GM21825 (cell line): ENCODE data around the gene ERAP2.
"Not testable (repeated sequence)": the region's sequence is repeated elsewhere in the genome, so short reads cannot be mapped to it uniquely, and the experiment has no call there.

ENCODE experiments used
- ATAC-seq: cut with Tn5 transposase; IDR thresholded peaks from one replicate; pipeline ENCODE4 v1.9.1; 2021; ENCODE audit warnings: mild to moderate bottlenecking, moderate library complexity; ENCODE audit not compliant: unreplicated experiment

Gene ERAP2, protein sequence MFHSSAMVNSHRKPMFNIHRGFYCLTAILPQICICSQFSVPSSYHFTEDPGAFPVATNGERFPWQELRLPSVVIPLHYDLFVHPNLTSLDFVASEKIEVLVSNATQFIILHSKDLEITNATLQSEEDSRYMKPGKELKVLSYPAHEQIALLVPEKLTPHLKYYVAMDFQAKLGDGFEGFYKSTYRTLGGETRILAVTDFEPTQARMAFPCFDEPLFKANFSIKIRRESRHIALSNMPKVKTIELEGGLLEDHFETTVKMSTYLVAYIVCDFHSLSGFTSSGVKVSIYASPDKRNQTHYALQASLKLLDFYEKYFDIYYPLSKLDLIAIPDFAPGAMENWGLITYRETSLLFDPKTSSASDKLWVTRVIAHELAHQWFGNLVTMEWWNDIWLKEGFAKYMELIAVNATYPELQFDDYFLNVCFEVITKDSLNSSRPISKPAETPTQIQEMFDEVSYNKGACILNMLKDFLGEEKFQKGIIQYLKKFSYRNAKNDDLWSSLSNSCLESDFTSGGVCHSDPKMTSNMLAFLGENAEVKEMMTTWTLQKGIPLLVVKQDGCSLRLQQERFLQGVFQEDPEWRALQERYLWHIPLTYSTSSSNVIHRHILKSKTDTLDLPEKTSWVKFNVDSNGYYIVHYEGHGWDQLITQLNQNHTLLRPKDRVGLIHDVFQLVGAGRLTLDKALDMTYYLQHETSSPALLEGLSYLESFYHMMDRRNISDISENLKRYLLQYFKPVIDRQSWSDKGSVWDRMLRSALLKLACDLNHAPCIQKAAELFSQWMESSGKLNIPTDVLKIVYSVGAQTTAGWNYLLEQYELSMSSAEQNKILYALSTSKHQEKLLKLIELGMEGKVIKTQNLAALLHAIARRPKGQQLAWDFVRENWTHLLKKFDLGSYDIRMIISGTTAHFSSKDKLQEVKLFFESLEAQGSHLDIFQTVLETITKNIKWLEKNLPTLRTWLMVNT

DNA sequence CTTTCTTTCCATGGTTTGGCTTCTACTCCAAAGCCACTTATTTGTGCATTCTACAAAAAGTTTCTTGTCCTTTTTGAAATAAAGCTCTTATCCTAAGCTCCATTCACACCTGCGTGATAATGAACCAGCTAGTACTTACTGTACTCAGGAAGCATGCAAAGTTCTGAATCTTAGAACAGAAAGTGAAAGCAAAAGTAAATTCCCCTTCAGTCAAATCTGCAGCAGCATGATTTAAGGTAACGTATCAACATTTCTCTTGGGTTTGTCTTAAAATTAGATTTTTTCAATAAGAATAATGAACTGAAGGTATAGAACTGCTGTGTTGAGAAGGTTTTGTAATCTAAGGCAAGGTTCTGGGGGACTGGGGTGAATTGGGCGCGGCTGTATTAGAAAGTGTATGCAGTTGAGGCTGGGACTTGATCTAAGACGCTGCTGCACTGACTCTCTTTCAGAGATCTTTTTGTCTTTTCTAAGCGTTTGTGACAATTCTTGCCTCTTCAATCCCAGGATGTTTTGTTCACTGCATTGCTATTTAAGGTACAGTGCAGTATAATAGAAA is at the start of gene ERAP2:
TSS of gene ERAP2 (plus strand) at position 209 of the 559 bp plus-strand sequence. CDS start 3,186 bp downstream, outside the sequence.
- ATAC-seq: peak; percentile 50

DNA sequence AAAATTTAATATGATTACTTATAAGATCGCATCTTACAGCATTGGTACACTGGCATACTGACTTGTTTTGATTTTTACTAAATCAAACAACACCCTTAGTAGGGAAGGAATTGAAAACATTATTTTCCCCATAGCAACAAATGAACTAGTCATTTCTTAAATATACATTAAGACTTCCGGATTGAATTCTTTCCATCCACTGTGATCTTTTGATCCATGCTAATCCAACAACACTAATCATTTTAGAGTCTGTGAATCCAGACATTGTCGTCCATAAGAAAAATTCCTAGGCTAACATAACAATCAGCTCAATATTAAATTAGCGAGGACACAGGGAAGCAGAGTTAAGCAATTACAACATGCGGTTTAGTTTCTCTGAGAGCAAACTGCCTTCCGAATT is 47.0 kb upstream of the ERAP2 start:
- ATAC-seq: no peak

DNA sequence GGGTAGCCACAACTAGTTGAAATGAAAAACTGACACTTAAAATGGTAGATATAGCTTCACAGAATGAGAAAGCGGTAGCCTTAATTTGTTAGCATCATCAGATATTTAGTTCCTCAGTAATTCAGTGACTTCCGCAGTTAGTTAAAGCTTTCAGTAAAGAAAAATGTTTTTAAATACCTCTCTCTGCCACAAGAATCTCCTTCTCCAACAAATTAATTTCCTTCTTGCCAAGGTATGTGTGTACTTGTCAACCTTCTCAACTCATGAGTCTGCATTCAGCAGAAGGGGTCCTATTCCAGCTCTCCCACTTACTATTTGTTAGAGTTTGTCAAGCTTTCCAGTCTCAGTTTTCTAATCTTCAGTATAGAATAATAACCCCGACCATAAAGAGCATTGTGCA is 42.3 kb upstream of the ERAP2 start:
- no peak for ATAC-seq

DNA sequence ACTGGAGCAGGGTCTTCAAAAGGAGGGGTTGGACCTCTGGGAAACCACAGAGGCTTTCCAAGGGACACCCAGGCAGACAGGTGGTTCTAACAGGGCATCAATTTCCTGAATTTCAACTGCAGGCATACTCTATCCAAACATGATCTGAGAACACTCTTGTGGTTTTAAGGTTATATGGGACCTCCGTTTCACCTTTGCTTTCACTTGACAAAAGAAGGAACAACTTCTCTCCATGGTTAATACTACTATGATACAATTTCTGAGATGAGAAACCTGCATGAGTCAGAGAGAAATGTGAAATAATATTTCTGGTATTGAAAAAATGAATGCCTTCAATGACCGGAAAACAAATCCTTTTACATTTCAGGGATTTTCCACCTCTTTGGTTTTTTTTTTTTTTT is 40.5 kb upstream of the ERAP2 start:
- ATAC-seq: no peak

DNA sequence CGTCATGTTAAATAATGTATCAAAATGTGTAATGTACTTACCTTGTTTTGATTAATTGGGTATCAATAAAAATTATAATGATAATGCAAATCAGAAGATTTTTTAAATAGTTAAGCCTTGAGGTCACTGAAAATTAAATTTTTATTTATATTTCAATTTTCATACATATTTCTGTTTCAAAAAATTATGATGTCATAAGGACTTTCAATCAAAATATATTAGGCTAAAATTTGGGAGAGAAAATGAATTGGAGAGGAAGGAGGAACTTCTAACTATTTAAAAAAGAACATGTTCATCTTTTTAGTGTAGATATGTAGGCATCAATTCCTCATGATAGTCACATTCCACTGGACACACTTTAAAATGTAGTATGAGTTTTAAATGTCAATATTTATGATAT is 39.5 kb upstream of the ERAP2 start:
- no peak for ATAC-seq

DNA sequence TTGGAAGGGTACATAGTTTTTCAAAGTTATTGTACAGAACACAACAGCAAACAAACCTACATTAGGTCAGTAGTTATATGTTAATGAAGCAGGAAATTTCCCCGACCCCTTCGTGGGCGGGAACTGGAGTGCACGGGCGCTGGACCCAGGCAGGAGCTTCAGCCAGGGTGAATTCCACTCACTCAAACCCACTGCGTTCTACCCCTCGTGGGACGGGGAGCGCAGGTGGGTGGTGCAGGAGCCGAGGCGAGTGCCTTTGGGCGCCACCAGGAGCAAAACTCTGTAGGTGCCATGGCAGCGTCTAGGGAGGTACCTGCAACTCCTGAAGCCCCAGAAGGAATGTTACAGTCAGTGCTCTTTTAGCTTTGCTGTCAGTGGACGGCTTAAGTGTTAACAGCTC is 39.0 kb upstream of the ERAP2 start:
- no peak for ATAC-seq

DNA sequence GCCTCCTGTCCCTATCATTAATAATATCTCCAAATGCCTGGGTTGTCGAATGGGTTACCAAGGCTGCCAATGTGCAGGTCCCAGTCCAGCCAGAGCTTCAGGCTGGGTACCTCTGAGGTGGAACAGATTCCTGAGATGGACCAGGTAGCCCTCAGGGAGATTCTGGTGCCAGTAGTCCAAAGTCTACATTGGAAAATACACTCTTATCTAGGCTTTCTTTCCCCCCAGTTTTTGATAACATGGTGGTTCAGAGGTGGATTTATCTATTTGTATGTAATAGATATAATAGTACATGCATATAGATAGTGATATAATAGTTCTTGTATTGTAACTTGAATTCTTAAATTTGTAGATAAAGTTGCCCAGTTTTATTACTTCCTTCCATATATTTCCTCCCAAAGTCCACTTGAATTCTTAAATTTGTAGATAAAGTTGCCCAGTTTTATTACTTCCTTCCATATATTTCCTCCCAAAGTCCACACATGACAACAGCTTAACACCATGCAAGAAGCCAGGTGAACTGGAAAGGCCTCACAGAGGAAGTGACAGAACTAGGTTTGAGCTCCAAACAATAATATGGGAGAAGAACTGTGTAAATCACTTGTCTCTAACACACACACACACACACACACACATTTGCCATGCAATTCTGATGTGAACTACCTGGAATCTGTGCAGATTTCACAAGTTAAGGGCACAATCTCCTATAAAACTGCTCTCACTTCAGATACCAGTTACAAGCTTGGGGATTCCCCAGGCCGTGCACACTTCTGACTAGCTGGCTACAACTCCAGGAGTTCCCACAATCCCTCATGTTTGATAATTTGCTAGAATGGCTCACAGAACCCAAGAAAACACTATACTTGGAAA is 37.9 kb upstream of the ERAP2 start:
- no peak for ATAC-seq

DNA sequence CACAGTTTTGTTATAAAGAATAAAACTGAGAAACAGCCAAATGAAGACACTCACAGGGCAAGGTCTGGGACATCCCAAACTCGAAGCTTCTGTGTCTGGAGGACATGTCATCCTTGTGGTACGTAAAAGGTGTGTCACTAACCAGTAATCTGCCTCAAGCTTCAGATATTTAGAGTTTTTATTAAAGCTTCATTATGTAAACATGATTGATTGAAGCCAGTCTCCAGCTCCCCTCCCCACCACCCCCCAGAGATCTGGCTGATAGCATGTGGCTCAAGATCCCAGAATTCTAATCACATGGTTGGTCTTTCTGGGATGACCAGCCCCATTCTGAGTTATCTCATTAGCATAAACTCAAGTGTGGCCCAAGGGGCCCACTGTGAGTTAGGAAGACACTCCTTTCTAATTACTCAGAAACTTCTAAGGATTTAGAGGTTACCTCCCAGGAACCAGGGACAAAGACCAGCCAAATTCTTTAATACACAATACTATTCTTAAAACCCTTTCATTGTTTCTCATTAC is 37.2 kb upstream of the ERAP2 start:
- no peak for ATAC-seq

DNA sequence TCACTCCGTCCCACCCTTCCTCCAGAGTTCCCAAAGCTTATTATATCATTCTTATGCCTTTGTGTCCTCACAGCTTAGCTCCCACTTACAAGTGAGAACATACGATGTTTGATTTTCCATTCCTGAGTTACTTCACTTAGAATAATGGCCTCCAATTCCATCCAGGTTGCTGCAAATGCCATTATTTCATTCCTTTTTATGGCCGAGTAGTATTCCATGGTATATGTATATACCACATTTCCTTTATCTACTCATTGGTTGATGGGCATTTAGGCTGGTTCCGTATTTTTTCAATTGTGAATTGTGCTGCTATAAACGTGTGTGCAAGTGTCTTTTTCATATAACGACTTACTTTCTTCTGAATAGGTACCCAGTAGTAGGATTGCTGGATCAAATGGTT is 34.4 kb upstream of the ERAP2 start:
- not testable (repeated sequence) for ATAC-seq

DNA sequence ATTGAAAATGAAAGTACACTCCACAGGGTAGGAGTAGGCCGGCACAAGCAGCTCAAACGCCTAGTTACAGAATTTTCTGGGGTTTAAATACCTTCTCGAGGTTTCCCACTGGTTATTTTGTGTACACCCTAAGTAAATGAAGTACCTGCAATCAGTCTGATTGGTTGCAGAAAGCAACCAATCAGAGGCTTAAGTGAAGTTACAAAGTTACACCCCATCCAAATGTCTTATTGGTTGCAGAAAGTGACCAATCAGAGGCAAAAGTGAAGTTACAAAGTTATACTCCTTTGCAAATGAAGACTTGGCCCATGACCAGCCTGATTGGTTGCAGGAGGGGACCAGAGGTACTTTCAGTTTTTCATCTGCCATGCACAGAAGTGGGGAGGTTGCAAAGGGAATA is 33.2 kb upstream of the ERAP2 start:
- no peak for ATAC-seq

DNA sequence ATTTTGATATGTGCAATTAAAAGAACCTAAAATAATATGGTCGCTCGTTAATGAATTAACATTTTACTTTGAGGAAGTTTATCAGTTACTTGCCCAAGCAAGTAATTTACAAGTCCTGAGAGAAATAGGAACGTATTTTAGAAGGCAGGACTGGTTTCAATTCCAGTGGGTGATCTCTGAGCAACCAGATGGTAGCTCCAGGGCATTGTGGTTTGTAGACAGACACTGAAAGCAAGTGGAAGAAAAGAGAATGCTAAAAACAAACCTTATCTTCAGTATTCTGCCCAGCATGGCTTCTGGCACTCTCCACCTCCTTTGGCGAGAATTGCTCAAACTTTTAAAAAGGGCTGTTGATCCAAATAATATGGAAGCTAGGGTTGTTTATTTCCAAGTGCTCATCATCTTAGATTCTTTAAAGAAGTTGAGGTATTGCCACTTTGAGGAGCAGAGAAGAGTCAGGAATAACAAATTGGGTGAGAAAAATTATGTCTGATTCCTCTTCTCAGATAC is 31.8 kb upstream of the ERAP2 start:
- ATAC-seq: no peak

DNA sequence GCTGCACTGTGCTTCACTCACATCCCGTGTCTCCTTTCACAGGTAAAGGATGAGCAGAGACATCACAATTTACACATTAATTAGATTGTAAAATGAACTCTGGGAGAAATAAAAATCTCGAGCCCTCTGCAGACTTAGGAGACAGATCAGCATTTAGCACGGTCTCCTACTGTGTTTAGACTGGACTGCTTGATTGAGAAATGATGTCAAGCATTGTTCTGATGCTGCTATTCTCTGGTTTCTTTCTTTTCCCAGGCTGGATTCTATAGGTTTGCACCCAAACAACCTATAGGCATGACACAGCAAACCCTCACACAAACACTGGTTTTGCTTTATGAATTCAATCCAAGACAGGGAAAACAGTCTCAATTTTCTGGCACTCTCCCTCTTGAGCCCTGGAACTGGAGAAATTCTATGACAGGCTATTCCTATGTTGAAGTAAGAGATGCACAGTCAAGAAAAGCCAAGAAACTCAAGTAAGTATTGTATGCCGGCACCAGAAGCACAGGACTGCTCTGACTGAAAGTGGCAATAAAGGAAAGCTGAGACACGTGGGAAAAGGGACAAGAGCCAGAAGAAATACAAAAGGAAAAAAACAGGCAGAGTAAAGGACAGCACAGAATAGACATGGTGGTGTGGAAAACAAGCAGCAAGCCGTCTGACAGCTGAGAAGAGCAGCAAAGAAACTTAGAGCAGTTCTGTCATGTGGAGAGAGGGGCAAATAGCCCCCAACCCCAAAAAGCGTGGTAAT is 24.8 kb upstream of the ERAP2 start:
- ATAC-seq: no peak

DNA sequence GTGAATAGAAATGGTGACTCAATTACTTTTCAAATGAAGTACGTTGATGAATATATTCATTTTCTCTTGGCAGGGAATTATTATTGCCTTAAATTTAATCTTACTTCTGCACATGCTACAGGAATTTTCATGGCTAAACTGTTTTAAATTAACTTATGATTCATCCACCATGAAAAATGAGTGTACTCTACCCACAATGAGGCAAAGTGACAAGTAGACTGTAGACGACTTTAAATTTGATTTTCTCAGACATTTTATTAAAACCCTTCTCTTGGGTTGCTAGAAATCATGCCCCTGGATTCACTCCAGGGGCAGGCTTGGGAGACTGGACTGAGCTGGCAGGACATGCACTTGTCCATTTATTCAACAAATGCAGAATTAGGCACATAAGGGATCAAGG is 23.5 kb upstream of the ERAP2 start:
- no peak for ATAC-seq

DNA sequence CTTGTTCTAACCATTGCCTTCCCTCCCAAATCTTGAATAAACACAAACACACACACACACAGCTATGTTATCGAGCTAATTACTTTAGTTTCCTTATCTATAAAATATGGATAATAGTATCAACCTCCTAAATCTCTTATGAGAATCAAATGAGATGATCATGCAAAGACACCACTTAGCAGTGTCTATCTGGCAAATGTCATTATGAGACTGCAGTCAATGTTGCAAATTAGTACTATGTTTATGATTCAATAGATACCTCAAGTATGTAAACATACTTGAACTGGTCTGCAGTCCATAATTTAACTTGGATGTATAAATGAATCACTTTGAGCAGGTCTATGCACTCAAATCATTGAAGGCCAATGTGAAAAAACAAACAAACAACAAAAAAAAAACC is 22.2 kb upstream of the ERAP2 start:
- no peak for ATAC-seq

DNA sequence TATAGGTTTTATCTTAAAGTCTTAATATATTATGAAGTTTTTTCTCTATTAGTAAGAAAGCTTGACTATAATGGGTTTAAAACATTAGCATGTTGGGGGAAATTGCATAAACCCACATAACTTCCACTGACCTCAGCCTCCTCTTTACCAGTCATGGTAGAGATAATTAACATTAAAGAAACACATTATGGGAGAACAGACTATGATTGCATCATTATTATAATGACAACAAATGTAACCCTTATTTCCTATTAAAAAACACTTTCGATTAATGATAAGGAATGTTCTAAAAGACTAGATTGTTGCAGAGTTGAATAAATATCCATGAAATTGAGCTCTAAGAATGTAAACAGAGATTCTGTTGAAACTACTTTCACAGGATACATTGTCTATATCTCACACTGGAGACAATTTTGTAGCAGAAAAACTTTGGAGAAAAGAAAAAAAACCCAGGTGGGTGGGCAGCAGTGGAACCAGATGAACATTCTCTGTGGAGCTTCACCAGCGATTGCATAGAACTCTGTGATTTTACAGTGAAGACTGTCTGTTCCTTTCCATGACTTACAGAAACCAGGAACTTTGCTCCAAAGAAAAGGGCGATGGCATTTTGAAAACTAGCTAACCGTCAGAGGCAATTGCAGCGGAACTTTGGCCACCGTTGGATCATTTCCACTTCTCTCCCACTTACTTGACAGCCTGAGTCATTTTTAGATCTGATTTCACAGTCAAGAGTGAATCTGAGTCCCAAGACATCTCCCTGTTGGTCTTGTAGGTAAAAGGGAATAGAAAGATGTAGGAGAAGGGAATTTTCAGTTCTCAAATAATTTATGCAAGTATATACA is 21.0 kb upstream of the ERAP2 start:
- no peak for ATAC-seq

DNA sequence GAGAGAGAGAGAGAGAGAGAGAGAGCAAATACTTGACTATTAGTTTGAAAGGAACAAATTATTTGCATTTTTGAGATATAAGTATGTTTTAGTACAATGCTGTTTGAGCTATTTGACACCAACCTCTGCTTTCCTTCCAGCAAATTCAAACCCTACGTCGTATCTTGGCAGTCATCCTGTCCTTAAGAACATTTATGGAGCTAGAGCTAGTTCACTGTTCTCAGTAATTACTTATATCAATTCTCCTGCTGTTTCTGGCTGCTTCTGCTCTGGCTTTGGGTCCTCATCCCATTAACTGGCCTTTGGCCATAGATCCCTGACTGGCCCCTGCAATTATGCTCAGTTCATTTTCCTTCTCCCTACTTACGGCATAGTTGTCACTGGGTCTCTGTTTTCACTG is 19.9 kb upstream of the ERAP2 start:
- no peak for ATAC-seq

DNA sequence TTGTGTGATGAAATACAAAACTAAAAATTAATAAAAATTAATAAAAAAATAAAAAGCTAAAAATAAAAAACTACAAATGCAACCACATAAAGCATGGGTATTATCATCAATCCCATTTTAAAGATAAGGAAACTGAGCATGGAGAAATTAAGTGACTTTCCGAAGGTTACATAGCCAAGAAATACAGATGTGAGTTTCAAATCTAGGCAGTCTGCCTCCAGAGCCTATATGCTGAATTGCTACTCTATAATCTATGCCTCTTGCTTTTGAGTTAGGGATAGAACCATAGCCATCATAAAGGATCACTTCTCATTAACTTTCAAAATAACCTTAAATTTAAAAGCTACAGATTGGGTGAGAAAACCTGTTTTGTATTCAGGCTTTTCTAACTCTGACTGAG is 18.8 kb upstream of the ERAP2 start:
- no peak for ATAC-seq

DNA sequence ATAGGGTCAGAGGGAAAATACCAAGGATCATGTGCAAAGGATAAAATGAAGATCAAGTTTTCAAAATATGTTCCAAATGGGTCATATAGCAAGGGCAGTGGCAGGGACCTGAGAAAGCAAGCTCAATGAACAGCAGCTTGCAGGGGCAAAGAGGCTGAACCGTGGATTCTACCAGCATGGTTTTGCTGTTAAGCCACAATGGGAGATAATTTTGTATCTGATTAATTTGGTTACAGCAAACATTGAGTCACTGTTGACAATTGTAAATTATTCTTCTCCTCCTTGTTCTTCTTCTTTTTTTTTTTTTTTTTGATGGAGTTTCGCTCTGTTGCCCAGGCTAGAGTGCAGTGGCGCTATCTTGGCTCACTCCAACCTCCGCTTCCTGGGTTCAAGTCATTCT is 18.4 kb upstream of the ERAP2 start:
- ATAC-seq: no peak

DNA sequence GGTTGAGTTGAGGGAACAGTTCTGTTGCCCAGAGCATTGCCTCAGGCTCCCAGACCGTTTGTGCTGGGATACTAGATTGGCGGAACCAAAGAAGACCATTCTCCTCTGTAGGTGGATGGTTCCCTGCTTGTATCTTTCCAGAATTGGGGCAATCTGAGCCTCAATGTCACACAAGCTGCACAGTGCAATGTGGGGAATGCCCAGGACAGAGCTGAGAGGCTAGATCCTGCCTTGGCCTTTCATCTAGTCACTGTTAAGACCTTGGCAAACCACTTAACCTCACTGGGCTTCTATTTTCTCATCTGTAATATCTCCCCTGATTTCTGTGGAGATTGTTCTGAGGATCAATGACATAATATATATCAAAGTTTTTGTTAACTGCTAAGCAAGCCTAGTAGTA is 16.9 kb upstream of the ERAP2 start:
- no peak for ATAC-seq
